HG03558 (cell line): ENCODE data around the gene STPG1.

Source experiments
- ATAC-seq: cut with Tn5 transposase; IDR thresholded peaks from one replicate; pipeline ENCODE4 v1.9.1; 2021; ENCODE audit warnings: moderate number of reproducible peaks; ENCODE audit not compliant: unreplicated experiment; ENCODE audit errors: extremely low read depth

STPG1 gene

DNA sequence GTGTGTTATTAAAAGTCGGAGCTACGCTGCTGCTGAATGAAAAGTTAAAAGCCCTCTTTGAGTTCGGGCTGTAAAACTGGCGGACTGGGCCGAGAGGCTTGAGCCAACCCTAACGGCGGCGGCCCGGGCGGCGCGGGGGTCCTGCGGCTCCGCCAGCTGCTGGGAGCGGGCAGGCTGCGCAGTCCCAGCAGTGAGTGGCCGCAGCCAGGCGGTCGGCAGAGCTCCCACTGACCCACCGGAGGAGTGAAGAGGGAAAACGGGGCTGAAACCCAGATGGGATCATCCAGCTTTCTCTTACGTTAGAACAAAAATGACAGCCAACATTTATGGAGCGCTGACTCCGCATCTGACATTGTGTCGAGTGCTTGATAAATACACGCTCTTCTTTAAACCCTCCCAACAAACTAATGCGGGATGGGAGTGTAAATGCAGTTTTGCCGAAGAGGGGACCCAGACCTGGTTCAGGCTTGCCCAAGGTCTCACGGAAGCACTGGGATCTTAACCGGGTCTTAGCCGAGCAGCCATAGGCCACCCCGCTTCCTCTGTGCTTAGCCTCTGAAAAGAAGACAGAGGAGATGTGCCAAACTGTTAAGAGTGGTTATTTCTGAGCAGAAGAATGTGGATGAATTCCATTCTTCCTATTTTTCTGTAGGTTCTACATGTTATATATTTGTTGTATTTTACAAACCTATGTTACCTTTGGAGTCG is 91.0 kb downstream of the STPG1 start:
- ATAC-seq, result no peak

DNA sequence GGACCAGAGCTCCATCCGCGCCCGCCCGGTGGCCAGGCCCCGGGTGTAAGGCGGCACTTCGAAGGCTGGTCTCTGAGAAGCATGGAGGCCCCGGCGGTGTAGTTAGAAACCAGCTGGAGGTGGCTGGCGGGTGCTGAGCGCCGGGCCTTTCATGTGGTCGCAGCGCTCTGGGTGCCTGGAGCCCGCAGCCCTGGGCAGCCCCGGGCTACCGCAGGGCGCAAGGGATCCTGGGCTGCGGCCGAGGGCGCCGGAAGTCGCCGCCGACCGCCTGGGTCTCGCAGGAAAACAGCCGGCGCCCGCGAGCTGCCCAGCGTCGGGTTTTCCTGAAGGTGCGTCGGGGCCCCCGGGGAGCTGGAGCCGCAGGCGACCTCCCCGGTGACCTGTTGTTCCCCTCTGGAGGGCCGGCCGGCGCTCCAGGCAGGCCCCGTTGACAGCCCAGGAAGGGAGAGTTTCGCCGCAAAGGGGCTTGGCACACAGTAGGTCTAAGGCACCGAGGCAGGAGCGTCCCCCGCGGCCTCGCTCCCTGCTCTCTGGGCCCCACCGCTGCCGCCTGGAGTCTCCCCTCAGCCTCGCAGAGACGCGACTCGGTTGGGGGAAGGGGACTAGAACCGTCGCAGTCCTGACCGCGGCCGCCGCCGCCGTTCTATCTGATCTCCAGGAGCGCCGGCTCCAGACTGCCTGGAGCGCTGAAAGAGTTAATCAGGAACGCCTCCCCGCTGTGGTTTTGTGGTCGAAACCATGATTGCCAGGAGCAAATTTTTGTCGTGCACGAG is 91.7 kb downstream of the STPG1 start:
- ATAC-seq, result no peak

DNA sequence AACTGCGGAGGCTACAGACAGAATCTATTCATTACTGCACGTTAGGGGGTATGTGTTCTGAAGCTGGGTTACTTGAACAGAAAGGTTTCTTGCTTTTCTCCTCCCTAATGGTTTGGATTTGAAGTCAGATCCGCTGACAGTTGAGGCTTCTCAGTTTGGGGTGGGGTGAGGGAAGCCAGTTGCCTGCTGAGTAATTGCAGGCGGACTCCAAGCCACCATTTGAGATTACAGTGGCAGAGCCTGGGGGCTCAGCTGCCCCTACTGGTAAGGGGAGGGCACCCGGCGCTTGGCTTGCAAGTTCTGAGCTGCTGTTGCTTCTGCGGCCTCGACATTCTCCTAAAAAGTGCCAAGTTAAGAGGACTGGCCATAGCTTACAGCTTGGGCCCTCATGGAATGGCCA is 92.5 kb downstream of the STPG1 start:
- no peak for ATAC-seq

DNA sequence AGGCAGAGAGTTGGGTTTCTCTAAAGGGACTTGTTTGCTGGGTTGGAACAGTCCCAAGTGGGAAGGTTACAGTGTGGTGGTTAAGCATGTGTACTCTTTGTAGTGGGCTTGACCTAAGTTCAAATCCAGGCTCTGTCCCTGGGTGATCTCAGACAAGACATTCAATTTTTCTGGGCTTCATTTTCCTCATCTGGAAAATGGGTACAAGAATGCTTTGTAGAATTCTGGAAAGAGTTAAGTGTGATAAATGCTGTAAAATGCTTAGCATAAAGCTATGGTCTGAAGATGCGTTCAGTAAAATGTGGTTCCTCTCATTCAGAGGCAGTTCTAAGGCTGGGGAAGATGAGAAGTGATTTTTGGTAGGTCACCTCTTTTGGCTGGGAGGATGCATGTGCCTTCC is 93.6 kb downstream of the STPG1 start:
- no peak for ATAC-seq

DNA sequence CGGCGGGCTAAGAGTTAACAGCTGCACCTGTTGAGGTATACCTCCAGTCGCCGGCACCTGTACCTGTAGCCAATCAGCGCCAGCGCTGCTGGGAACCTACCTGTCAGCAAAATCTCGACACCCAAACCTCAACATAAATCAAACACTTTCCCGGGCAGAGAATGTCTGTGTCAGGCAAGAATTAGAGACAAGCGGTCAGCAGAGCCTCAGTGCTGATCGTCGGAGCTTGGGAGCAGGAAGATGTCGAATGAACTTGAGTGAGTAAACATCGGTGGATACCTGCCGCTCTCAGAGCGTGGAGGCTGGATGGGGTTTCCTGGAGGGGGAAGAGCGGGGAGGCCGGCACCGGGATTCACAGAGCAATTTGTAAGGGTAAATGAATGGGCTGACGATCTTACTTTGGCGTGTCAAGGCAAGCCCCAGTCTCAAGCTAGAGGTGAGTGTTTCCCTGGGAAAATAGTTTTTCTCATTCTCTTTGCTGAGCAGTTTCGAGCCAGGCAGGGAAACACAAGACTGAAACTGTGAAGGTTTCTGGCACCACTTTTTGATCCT is 94.2 kb downstream of the STPG1 start, which contains the start of gene GRHL3:
Gene GRHL3, plus strand, starts transcription at position 46 of the 552 bp plus-strand sequence. Its CDS starts 195 bp downstream, at position 241.
- ATAC-seq, result no peak

DNA sequence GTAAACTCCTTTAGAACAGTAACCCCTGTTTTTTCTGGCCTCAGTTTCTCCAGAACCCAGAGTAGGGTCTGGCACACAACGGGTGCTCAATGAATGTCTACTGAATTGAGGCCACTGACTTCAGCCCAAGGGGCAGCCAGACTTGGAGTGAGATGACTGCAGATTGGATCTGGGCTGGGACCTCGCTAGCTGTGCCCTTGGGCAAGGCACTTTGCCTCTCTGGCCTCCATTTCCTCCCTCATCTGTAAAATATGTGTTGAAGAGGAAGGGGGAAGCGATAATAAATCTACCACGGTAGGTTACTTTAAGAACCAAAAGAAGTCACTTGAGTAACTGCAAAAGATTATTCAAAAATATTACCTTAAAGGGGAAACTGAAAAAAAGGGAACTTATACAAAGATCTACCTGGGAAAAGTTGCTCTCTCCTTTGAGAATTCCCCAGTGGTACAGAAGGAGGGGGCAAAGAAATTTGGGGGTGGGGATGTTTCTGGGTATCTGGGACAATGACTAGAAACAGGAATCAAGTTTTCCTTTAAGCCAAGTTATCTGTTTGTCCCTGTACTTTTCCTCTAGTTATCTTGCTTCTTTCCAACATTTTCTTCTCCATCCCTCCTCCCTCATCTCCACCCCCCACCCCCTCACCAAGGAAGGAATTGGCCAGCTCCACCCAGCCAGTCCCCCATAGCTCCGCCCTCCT is 94.8 kb downstream of the STPG1 start:
- no peak for ATAC-seq

- no peak for ATAC-seq
These were observed 95.5 kb downstream of the STPG1 start for GRCh38 chr1:24317956-24318614.

DNA sequence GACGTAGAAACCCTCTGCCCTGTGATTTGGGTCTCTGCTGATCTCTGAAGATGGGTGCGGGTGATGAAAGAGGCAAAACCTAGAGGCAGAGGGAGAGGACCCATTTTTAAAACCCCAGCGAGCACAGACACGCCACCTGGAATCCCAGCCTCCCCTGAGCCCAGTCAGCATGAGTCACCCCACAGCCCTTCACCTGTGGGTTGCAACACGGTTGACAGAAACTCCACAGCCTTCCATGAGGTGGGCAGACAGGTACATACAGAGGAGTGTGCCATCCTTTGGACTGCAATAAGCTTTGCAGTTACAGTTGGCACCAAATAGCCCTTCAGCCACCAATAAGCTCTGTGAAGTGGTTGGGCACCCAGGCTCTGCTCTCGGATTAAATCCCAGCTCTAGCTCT is 96.5 kb downstream of the STPG1 start:
- ATAC-seq, result no peak

- no peak for ATAC-seq
These were observed 96.9 kb downstream of the STPG1 start for GRCh38 chr1:24316645-24317044.

- no peak for ATAC-seq
These were observed 98.2 kb downstream of the STPG1 start for GRCh38 chr1:24315391-24315790.

DNA sequence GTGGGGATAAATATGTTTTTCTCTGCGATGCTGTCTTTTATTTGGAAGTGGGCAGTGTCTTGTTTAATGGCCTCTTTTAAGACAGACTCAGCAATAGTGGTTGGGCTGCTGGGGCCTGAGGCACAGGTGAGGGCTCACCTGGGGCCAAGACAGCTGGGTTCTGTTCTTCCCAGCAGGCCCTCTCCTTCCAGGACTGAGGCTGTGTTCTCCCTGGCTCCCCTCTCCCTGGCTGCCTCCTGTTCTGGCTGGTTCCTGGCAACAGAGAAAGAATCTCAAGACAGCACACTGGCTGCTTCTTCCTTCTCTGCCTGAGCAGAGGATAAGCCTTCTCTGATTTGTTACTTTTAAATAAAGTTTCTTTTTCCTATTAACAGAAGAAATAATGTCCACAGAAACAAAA is 101.8 kb downstream of the STPG1 start:
- no peak for ATAC-seq

GRCh38 chr1:24311234-24311633 is 102.3 kb downstream of the STPG1 start:
- no peak for ATAC-seq

DNA sequence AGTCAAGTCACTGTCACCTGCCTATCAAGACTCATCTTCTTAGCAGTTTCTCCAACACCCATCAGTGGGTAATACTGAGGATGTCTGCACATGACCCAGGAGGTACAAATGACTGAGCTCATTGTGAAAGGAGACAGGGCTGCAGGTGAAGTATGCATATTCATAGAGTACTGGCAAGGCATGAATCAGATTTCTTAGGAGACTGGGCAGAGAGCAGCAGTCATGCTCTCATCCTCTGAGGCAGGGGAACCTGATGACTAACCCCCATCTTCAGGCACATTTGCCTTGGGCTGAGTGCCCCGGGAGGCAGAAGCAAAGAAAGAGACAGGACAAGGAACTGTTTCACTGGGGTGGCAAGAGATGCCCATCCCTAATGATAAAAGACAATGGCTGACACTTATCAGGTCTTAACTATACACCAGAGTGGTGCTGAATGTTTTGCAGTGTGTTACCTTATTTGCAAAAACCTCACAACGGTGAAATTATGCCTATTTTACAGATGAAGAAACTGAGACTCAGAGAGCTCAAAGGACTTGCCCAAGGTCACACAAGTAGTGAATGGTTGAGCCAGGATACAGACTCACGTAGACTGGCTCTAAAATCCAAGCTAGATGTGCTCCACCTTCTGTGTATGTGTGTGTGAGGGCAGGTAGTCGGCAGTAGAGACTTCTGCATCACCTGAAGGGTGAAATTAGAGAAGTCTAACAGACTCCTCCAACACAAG is 103.7 kb downstream of the STPG1 start:
- no peak for ATAC-seq

DNA sequence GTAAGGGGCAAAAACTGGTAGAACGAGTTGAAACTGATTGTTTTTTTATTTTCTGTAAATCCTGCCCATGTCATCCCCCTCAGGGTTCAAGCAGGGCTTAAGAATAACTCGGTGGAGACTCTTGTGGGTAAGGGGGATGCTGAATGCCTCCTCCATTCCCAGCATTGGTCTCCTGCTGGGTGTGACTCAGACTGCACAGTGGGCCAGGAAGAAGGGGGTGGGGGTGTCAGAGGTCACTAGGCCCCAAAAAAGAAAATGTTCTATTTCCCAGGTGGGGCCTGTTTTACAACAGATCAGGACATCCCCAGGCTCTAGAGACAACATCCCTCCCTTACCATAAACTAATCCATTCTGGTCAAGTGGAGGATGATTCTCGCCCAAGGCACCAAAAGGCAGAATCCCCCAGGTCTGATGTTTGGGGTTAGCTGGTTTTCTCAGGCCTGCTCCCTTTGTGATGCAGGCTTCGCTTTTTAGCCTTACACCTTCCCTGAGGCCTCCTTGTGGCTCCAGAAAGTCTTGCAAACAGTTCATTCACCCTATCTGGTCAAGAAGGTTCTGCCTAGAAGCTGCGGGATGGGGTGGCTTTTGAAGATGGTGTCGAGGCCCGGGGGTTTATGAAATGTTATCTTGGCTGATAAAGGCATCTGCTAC is 105.1 kb downstream of the STPG1 start:
- ATAC-seq, result no peak
